H9 (cell line): ENCODE measurements around the gene WDR74. TPM values are rescaled to one million over a fixed set of nuclear protein-coding genes. Genes with fewer than 3 reads are reported as not detected.
A peak's percentile ranks its signal among the peaks of the same experiment; 100 is the strongest.

Experiments
- DNase-seq: peaks from one replicate; pipeline ENCODE4 v3.0.0-alpha.2; 2017
- H2AFZ ChIP-seq: one replicate; pipeline ENCODE4 v1.6.1; 2013; ENCODE audit warnings: mild to moderate bottlenecking, low read length, control low read depth, moderate library complexity
- H2AK5ac ChIP-seq: 2 replicates; pipeline ENCODE4 v1.6.1; 2013; ENCODE audit warnings: low read length, control low read depth, mixed read lengths; ENCODE audit not compliant: insufficient read length
- H2BK120ac ChIP-seq: one replicate; pipeline ENCODE4 v1.6.1; 2013; ENCODE audit warnings: low read depth, mild to moderate bottlenecking, low read length, control low read depth, inconsistent platforms; ENCODE audit not compliant: poor library complexity, severe bottlenecking
- H2BK12ac ChIP-seq: 2 replicates; pipeline ENCODE4 v1.6.1; 2013; ENCODE audit warnings: low read length, control low read depth, mixed read lengths, low read depth; ENCODE audit not compliant: insufficient read length
- H2BK15ac ChIP-seq: 2 replicates; pipeline ENCODE4 v1.6.1; 2013; ENCODE audit warnings: low read depth, low read length, control low read depth
- H2BK20ac ChIP-seq: one replicate; pipeline ENCODE4 v1.6.1; 2013; ENCODE audit warnings: low read depth, mild to moderate bottlenecking, low read length, control low read depth, inconsistent platforms; ENCODE audit not compliant: poor library complexity, severe bottlenecking
- H2BK5ac ChIP-seq: 2 replicates; pipeline ENCODE4 v1.6.1; 2013; ENCODE audit warnings: low read length, control low read depth, mixed read lengths; ENCODE audit not compliant: insufficient read length
- H3K14ac ChIP-seq: 2 replicates; pipeline ENCODE4 v1.6.1; 2013; ENCODE audit warnings: low read length, control low read depth; ENCODE audit not compliant: insufficient read depth
- H3K18ac ChIP-seq: 2 replicates; pipeline ENCODE4 v1.6.1; 2013; ENCODE audit warnings: low read depth, mild to moderate bottlenecking, mixed read lengths, low read length, control low read depth; ENCODE audit not compliant: insufficient read length
- H3K23ac ChIP-seq: 2 replicates; pipeline ENCODE4 v1.6.1; 2013; ENCODE audit warnings: low read length, control low read depth, mixed read lengths, low read depth; ENCODE audit not compliant: insufficient read length
- H3K23me2 ChIP-seq: 2 replicates; pipeline ENCODE4 v1.6.1; 2013; ENCODE audit warnings: low read depth, mild to moderate bottlenecking, mixed read lengths, low read length, control low read depth; ENCODE audit not compliant: insufficient read length, poor library complexity, severe bottlenecking
- H3K27ac ChIP-seq: 2 replicates; pipeline ENCODE4 v1.5.1; 2013; ENCODE audit warnings: low read length, control low read depth, mixed read lengths, low read depth; ENCODE audit not compliant: insufficient read length
- H3K27me3 ChIP-seq: 2 replicates; pipeline ENCODE4 v1.6.1; 2013; ENCODE audit warnings: low read length, control low read depth, inconsistent platforms; ENCODE audit not compliant: insufficient read depth
- H3K4ac ChIP-seq: 2 replicates; pipeline ENCODE4 v1.6.1; 2013; ENCODE audit warnings: low read depth, mild to moderate bottlenecking, control low read depth, inconsistent platforms, low read length, moderate library complexity
- H3K4me1 ChIP-seq: 2 replicates; pipeline ENCODE4 v1.6.1; 2013; ENCODE audit warnings: low read length, control low read depth, inconsistent platforms; ENCODE audit not compliant: insufficient read depth
- H3K4me2 ChIP-seq: 2 replicates; pipeline ENCODE4 v1.6.1; 2013; ENCODE audit warnings: low read length, control low read depth, mixed read lengths; ENCODE audit not compliant: insufficient read length, insufficient read depth
- H3K56ac ChIP-seq: 2 replicates; pipeline ENCODE4 v1.6.1; 2013; ENCODE audit warnings: low read depth, mild to moderate bottlenecking, mixed read lengths, low read length, control low read depth; ENCODE audit not compliant: insufficient read length
- H3K79me1 ChIP-seq: 2 replicates; pipeline ENCODE4 v1.6.1; 2013; ENCODE audit warnings: low read depth, mild to moderate bottlenecking, moderate library complexity, low read length, control low read depth, inconsistent platforms; ENCODE audit not compliant: insufficient read depth, poor library complexity, severe bottlenecking
- H3K79me2 ChIP-seq: 2 replicates; pipeline ENCODE4 v1.6.1; 2013; ENCODE audit warnings: low read length, control low read depth, inconsistent platforms; ENCODE audit not compliant: insufficient read depth
- H3K9ac ChIP-seq: 2 replicates; pipeline ENCODE4 v1.6.1; 2013; ENCODE audit warnings: low read length, control low read depth, mixed read lengths; ENCODE audit not compliant: insufficient read length; ENCODE audit errors: extremely low read depth
- H3K9me3 ChIP-seq: one replicate; pipeline ENCODE4 v1.6.1; 2013; ENCODE audit warnings: low read depth, low read length, inconsistent platforms; ENCODE audit not compliant: control insufficient read depth
- H3T11ph ChIP-seq: one replicate; pipeline ENCODE4 v1.6.1; 2013; ENCODE audit warnings: mild to moderate bottlenecking, low read length, control low read depth, inconsistent platforms
- H4K20me1 ChIP-seq: one replicate; pipeline ENCODE4 v1.6.1; 2013; ENCODE audit not compliant: control insufficient read depth, insufficient read length, insufficient read depth
- H4K5ac ChIP-seq: 2 replicates; pipeline ENCODE4 v1.6.1; 2013; ENCODE audit warnings: low read depth, mild to moderate bottlenecking, mixed read lengths, low read length, control low read depth; ENCODE audit not compliant: insufficient read length
- H4K8ac ChIP-seq: replicated peaks from 2 replicates; pipeline ENCODE4 v1.6.1; 2013; ENCODE audit warnings: low read length, control low read depth, mixed read lengths, low read depth; ENCODE audit not compliant: insufficient read length
- H4K91ac ChIP-seq: 2 replicates; pipeline ENCODE4 v1.6.1; 2013; ENCODE audit warnings: low read depth, mild to moderate bottlenecking, moderate library complexity, mixed read lengths, low read length, control low read depth; ENCODE audit not compliant: insufficient read length
- H3K27ac Mint-ChIP-seq, 3 experiments: 2 replicates in 2 of 3; 3 replicates in 1 of 3; pipeline ENCODE4 v1.8.0; 2020 to 2021; ENCODE audit warnings: mixed read lengths in 3 of 3, mild to moderate bottlenecking in 1 of 3, moderate library complexity in 1 of 3
- H3K27me3 Mint-ChIP-seq: 2 replicates; pipeline ENCODE4 v1.8.0; 2021; ENCODE audit warnings: low read depth, mild to moderate bottlenecking, moderate library complexity, mixed read lengths
- H3K36me3 Mint-ChIP-seq, 3 experiments: 2 replicates in 2 of 3; 3 replicates in 1 of 3; pipeline ENCODE4 v1.8.0; 2020 to 2021; ENCODE audit warnings: low read depth in 3 of 3, mixed read lengths in 3 of 3; ENCODE audit not compliant: insufficient read depth in 1 of 3
- H3K4me1 Mint-ChIP-seq, 2 experiments: 2 replicates each; pipeline ENCODE4 v1.8.0; 2020; ENCODE audit warnings: mixed read lengths in 2 of 2
- H3K4me3 Mint-ChIP-seq, 2 experiments: 2 replicates in 1 of 2; 3 replicates in 1 of 2; pipeline ENCODE4 v1.8.0; 2020 to 2021; ENCODE audit warnings: mild to moderate bottlenecking in 2 of 2, mixed read lengths in 2 of 2, moderate library complexity in 1 of 2
- H3K9me3 Mint-ChIP-seq, 2 experiments: 2 replicates in 1 of 2; 3 replicates in 1 of 2; pipeline ENCODE4 v1.8.0; 2020; ENCODE audit warnings: mild to moderate bottlenecking in 2 of 2, mixed read lengths in 2 of 2, moderate library complexity in 1 of 2
- CTCF ChIP-seq: fragments of 200-600 bp; sonication (generic); conservative IDR thresholded peaks from 3 replicates; pipeline ENCODE4 v1.8.0; 2021; ENCODE audit warnings: antibody characterized with exemption, mild to moderate bottlenecking
- WGBS: extraction: QIAGEN DNeasy Blood & Tissue Kit; methylation state at CpG from one replicate; pipeline ENCODE4 v1.1.7; 2013; ENCODE audit warnings: missing lambda C conversion rate, low lambda C conversion rate, mixed read lengths; ENCODE audit not compliant: insufficient read length; ENCODE audit errors: extremely low coverage; 5-methylcytosine and 5-hydroxymethylcytosine counted together
- long read RNA-seq: library from polyadenylated mRNA; unstranded; transcript quantifications from one replicate; pipeline ENCODE4 v2.0.0, GENCODE V29; 2020
- total RNA-seq: library from RNA; stranded (reverse); gene quantifications from 2 replicates; pipeline ENCODE4 v1.2.1, GENCODE V29; 2021

WDR74 gene
- 121 and 124 TPM in 2 replicates for total RNA-seq
- long read RNA-seq, transcript WDR74-202 (10 exons, 1,153 nt), result minor isoform, 21 of 603 reads
- long read RNA-seq, transcript WDR74-201 (11 exons, 1,289 nt), result major isoform, 438 of 603 reads
- long read RNA-seq, transcript WDR74-206 (12 exons, 1,366 nt), result minor isoform, 5 of 603 reads
- long read RNA-seq, partial matches to known transcripts, result 70 of 603 reads
- long read RNA-seq, other reads (novel, unspliced or antisense), result 67 of 603 reads

GRCh38 chr11:62839050-62839945 lies at the start of gene WDR74:
TSS of gene WDR74 (minus strand) at chr11:62839590. CDS start at chr11:62839570, 20 bp downstream.
- no peak within 1 kb of the TSS for H2BK15ac ChIP-seq
- H2BK20ac ChIP-seq, result no peak within 1 kb of the TSS
- H3K4ac ChIP-seq, result peak within 1 kb of the TSS; percentile 68; the same call in 1 of the 2 replicates
- H3K4me1 ChIP-seq, result no peaks in the 10 kb centered on the region
- H4K5ac ChIP-seq, result no peak within 1 kb of the TSS
- TF ChIP-seq CTCF, result no peak
- H3K18ac ChIP-seq, result peak within 1 kb of the TSS; percentile 93
- peak within 1 kb of the TSS; percentile 73 for H2BK5ac ChIP-seq
- no peak within 1 kb of the TSS for H2BK12ac ChIP-seq
- H3K23ac ChIP-seq, result no peak within 1 kb of the TSS
- peak; percentile 89 for DNase-seq
- H4K20me1 ChIP-seq, result no peaks in the 10 kb centered on the region
- peak within 1 kb of the TSS; percentile 97 for H3K27ac ChIP-seq
- no peaks in the 10 kb centered on the region for H3K9me3 ChIP-seq
- no peak within 1 kb of the TSS for H2AFZ ChIP-seq
- H4K91ac ChIP-seq, result no peak within 1 kb of the TSS
- no peak within 1 kb of the TSS; a peak in 1 of 5 replicates for H3K4me3 Mint-ChIP-seq
- peaks cover 3% of the 10 kb centered on the region for H3K79me1 ChIP-seq
- WGBS, result no CpG with 5 or more reads among the region's 62 CpGs
- H3K56ac ChIP-seq, result peak within 1 kb of the TSS; percentile 13
- H3K27me3 ChIP-seq, result no peaks in the 10 kb centered on the region
- H2BK120ac ChIP-seq, result peak within 1 kb of the TSS; percentile 64
- H3K27me3 Mint-ChIP-seq, result no peaks in the 10 kb centered on the region; the same call in 1 of the 2 replicates
- H3K36me3 Mint-ChIP-seq, result peaks cover 29 to 42% (median 40%) of the 10 kb centered on the region in 3 experiments; a peak in 6 of 7 replicates
- H3K9ac ChIP-seq, result peak within 1 kb of the TSS; percentile 96
- peaks cover 0 to 4% of the 10 kb centered on the region in 2 experiments; a peak in 3 of 5 replicates for H3K9me3 Mint-ChIP-seq
- peaks cover 18% of the 10 kb centered on the region for H3K23me2 ChIP-seq
- H4K8ac ChIP-seq, result no peak within 1 kb of the TSS
- H3T11ph ChIP-seq, result peak within 1 kb of the TSS; percentile 48
- H3K4me1 Mint-ChIP-seq, result peaks cover 11 to 22% of the 10 kb centered on the region in 2 experiments
- peak within 1 kb of the TSS; percentile 84 for H3K14ac ChIP-seq
- H2AK5ac ChIP-seq, result no peak within 1 kb of the TSS
- H3K27ac Mint-ChIP-seq, result peak within 1 kb of the TSS in 1 of 3 experiments; percentile 87; a peak in 4 of 7 replicates
- peak within 1 kb of the TSS; percentile 57 for H3K4me2 ChIP-seq
- H3K79me2 ChIP-seq, result peaks cover 9% of the 10 kb centered on the region; the same call in 1 of the 2 replicates
